HG02870 (cell line): ENCODE results near the gene ARHGDIA.

Source experiments
- ATAC-seq: cut with Tn5 transposase; IDR thresholded peaks from one replicate; pipeline ENCODE4 v1.9.1; 2021; ENCODE audit warnings: mild to moderate bottlenecking, moderate library complexity; ENCODE audit not compliant: unreplicated experiment

ARHGDIA gene

DNA sequence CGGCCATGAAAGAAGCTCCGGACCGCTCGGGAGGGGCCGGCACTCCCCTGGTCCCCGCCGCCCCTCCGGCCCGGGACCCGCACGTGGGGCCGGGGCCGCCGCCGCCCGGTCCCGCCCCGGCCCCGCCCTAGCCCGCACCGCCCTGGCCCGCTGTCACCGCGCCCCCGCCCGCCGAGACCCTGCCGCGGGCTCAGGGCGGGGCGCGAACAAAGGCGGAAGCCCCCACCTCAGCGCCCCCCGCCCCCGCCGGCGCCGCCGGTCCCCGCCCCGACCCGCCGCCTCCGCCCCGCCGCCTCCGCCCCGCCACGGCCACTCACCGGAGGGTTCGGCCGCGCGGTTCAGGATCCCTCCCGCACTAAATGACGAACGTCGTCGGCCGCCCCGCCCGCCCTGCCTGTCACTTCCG is at the start of gene ARHGDIA:
ARHGDIA (minus strand) TSS at position 357 of the 406 bp plus-strand sequence. CDS start 1,407 bp downstream, outside the sequence.
- peak; percentile 13 for ATAC-seq

DNA sequence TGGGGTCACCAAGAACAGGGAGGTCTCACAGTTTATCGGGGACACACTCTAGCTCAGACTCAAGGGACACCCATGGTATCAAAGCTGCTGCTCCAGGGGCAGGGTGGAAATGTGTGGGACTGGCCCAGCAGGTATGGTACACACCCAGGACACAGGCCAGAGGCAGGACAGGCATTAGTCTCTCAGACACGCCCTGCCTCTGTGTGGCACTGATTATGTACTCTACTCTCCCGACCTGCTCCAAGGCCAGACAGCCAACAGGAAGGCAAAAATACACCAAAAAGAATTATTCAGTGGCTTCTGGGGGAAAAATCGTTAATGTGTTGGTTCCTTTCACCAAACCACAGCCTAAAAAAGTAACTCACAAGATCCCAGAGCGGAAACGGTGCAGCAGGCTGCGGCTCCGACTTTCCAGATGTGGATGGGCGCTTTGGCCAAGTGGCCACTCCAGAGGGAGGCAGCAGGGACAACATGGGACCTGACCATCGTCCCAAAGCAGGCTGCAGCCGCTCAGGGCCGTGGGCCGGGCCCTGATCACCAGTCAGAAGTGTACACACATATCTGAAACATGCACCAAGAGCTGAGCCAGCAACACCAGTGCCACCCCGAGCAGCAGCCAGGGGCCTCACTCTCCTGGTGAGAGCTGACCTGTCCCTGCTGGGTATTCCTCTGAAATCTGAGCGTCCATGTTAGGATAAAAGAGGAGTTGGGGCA is 47.9 kb upstream of the ARHGDIA start:
- no peak for ATAC-seq

DNA sequence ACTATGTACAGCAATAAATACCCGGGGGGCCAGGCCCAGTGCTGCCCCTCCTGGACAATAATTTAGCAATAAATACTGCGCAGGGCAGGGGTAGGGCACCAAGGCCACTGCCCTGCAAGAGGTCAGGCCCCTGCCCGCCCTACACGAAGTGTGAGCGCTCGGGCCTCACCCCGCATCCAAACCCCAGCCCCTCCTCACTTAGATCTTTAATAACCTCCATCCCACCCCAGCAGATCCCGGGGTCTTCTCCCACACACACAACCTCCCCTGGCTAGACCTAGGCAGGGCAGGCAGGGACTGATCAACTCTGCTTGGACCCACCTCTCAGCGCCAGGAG is 47.2 kb upstream of the ARHGDIA start:
- peak; percentile 7 for ATAC-seq

DNA sequence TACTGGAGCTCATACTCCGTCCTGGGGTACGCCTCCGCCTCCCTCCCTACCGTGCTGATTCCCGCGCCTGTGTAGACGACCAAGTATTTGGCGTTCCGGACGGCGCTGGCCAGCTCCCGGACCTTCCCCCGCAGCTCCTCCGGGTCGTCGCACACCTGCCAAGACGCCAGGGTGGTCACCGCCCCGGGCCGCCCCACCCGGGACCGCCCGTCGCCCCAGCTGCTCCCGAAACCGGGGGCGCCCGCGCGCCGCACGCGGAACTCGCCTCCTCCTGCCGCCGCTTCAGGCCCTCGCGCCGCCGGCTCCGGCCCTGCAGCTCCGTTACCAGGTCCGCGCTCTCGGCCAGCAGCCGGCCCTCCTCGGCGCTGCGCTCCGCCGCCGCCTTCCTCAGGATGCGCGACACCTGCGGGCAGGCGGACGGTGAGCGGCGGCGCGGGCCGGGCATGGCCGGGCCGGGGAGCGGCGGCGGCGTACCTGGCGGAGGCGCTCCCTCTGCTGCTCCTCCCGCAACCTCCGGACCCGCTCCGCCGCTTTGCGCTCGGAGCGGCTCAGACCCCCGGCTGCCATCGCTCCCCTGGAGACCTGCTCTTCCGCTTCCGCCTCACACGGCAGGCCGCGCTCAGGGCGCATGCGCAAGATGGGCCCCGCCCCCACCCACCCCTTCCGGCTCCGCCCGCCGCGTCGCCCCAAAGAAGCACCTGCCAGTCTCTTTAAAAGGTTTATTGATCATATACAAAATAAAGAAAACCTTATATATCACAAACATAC is 46.6 kb upstream of the ARHGDIA start, which contains the start of gene SIRT7:
SIRT7 (minus strand) TSS at position 612 of the 768 bp plus-strand sequence; CDS start at position 567, 45 bp downstream.
- peak; percentile 54 for ATAC-seq

DNA sequence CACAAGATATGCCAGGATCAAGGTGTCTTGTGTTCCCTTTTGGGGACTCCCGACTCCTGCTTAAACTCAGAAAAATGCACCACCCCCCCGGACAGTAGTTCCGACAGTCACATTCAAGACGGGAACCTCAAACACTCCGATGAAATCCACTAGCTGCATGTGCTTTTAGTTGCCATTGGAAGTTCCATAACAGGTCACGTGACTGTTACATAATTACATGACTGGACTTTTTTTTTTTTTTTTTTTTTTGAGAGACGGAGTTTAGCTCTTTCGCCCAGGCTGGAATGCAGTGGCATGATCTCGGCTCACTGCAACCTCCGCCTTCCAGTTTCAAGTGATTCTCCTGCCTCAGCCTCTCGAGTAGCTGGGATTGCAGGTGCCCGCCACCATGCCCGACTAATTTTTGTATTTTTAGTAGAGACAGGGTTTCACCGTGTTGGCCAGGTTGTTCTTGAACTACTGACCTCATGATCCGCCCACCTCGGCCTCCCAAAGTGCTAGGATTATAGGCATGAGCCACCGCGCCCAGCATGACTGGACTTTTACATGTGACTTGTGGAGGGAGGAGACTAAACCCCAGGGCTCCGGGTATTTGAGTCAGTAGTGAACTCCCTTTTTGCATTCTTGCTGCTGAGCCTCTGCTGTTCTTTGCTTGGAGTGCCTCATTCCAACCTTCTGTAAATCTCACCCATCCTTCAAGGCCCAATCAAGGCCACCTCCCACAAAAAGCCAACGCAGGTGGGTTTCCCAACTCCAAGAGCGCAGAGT is 45.3 kb upstream of the ARHGDIA start:
- ATAC-seq = no peak

DNA sequence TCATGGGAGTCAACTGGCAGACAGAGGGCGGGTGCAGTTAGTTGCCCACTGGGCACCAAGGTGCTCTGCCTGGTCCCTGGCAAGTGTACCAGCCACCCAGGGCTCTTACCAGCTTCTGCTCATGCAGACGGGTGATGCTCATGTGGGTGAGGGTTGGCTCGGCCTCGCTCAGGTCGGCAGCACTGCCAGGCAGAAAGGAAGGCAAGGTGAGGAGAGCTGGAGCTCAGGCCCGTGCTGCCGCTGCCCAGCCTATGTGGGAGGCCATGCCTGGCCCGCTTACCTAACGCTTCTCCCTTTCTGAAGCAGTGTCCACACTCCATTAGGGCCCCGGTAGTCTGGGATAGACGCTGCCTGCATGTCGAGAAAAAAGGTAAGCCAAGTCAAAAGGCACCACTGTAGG is 44.2 kb upstream of the ARHGDIA start:
- ATAC-seq = no peak

DNA sequence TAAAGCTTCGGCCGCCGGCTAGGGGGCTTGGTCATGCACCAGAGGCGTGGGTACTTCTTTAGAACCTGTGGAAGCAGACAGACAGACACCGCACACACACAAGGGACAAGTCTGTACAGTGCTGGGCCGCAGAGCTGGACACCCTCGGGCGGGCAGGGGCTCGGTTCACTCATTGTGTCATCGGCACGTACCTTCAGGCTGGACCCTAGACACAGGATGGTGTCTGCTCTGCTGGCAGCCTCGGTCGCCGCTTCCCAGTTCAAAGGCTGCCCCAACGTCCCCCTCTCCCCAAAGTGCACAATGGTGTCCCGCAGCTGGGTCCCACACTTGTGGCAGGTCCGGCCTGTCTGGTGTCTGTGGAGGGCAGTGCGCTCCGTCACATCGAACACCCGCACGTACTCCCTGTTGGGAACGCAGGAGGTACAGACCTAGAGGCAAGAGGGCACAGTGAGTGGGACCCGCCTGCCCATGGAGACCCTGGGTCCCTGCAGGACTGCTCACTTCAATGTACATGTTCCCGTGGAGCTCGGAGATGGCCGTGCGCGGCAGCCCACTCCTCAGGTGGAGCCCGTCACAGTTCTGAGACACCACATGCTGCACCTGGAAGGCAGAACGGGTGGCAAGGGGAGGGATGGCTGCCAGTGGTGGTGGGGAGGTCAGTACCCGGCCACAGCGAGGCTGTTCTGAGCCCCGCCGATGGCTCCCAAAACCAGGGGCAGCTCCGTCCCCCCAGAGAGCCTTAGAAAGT is 43.1 kb upstream of the ARHGDIA start:
- ATAC-seq = no peak

DNA sequence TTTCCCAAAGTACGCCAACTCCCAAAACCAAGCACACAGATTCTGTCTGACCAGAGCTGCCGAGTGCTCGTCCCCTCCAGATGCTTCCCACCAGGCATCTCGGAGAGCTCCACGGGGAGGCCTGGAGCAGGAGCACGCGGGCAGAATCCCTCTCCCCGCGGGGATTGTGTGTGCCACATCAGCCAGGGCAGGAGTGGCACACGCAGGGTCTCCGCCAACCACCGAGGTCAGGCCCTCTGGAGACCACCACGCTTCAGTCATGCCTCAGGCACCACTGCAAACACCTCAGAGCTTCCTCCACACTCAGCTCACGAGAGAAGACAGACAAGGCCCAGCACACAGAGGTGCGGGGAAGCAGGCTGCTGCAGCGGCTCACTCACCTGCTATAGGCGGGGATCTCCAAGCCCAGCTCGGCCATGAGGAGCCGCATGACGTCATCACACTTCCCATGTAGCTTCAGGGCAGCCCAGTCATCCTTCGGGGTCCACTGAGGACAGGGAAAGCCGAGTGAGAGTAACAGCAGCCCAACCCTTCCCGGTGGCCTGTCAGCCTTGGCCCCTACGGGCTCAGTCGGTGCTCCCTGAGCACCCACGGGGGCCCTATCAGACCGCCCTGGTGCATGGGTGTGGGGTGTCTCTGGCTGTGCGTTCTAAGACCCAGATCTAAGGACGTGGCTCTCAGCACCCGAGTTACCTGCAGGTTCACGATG is 42.4 kb upstream of the ARHGDIA start:
- ATAC-seq = no peak

DNA sequence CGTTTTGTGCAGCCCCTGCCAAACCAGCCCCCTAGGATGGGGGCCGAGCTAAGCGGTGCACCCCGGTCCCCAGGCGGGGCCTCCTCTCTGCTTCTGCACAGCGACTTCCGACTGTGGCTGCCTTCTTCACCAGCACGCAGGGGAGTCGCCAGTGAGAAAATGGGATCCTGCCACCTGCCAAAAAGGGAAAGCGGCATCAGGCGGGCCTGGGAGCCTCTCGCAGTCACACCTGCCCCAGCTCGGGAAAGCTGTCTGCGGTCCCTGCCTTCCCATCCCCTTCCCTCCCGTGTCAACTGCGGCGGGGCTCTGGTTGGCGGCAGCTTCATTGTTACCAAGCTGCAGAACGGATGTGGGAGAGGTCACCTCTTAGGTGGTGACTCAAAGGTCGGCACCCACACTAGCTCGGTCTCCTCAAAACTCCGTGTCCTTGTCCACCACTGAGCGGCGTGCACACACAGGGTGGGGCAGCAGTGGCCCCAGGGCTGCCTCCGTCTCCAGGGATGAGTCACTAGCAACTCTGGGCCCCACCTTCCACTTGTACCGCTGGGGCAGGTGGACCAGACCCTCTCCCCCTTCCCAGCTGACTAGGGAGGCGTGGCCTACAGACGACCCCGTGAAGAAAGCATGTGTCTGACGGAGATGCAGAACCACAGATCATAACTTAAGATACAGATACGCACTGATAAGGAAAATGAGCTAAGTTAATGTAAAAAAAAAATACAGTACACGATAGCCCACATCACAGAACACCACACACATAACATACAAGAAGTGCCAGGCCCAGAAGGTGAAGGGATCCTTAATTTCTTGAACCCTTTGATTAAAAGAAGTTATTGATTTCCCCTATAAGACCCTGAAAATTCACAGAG is 41.5 kb upstream of the ARHGDIA start:
- ATAC-seq = no peak

DNA sequence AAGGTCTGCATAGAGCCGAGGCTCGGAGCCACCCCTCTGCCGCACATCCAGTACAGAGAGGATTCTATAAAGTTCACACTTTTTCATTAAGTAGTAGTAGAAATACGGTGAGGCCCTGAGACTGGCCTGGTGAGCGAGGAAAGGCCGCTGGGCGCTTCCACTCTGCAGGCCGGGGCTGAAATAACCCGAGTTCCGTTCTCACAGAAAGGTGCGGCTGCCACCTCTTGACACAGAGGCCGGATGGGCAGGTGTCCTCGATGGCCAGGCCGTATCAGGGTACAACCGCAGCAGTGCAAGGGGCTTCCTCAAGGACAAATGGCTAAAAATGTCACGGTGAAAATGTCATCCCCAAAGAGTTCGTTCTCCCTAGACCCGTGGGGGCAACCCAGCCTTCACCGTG is 40.8 kb upstream of the ARHGDIA start:
- ATAC-seq = no peak

DNA sequence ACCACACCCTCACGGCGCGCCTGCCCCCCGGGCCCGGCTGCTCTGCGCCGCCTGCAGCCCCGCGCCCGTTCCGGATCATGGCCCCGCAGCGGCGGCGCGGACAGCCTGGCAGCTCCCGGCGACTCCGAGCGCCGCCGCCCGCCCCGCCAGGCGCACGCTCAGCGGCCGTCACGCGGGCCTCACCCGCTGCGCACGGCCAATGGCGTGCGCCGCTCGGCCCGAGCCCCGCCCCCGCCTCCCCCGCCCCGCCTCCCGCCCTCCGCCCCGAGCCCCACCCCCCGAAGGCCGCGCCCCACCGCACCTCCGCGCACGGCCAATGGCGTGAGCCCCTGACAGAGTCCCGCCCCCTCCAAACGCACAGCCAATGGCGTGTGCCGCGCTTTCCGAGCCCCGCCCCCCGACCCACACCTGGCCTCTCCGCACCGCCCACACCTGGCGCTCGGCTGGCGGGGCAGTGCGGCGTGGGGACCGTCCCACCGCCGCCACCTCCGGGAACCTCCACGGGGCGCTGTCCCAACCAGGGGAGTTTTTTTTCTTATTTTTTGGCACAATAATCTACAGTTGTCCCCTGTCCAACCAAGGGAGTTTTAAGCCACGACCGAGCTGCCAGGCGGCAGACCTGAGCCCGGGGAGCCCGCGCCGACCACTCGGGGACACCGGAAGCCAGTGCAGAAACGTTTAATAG is 40.3 kb upstream of the ARHGDIA start, which contains the start of gene PCYT2:
PCYT2 (minus strand) TSS at position 123 of the 685 bp plus-strand sequence; CDS start at position 79, 44 bp downstream.
- ATAC-seq = peak; percentile 65

DNA sequence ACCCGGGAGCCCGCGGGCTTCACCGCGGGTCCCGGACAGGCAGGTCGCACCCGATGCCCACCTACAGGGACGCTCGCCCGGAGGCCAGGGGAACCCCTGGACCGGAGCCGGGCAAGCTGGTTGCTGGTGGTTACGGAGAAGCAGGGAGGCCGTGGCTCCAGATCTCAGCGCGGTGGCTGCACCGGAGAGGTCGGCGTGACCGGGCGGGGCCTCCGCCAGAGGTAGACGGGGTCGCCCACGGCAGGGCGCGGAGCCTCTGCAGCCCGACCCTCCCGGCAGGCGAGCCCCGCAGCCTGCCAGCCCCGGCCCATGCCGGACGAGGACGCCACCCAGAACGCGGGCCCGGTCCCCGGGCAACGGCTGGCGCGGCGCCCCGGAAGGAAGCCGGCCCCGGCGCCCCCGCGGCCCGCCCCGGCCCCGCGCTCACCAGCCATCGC is 39.7 kb upstream of the ARHGDIA start:
- ATAC-seq = peak; percentile 21

DNA sequence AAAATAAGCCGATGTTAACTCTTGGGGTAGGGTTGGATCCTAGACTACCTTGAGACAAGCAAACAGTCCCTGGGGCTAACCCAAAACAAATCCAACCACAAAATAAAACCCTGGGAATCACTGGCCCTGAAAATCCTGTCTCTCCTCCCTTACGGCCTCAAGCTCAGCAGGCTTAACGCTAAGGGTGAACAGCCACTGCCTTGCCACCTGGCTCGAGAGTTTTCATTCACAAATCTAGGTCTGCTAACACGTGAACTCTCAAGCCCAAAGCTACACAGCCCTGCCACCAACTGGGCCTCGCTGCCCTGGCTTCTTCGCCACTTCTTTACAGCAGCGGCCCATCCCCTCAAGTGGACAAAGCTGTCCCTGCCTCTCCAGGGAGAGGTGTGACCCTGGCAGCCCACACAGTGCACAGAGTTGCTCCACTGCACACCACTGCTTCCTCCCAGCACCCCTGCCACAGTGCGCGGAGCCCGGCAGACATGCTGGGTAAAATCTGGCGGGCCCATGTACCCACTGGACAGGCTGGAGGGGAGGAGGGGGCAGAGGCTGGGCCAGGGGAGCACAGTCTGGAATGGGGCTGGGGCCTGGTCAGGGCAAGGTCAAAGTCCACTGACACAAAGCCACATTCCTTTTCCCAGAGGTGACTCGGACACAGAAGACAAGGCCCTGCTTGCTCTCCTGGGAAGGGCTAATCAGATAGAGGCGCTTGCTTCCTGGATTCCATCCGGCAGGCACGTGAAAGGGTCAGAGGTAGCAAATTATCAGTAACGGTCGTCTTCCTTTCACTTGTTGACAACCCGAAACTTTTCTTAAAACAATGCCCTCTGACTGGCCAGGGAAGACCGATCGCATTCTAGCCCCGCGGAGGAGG is 39.1 kb upstream of the ARHGDIA start:
- no peak for ATAC-seq

DNA sequence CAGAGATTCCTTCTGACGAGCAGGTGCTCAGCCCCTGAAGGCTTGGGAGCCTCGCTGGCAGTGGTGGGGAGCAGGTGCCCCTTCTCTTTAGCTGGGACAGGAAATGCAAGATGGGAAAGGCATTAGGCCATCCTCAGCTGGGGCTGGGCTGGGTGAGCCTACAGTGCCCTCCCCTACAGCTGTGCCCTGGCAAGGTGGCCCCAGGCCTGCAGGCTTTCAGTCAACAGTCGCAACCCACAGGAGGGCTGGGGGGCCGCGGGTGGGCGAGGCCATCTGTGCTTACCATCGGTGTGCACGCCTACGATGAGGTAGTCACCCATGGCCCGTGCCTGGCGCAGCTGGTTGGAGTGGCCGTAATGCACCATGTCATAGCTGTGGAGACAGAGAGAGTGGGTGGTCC is 38.1 kb upstream of the ARHGDIA start:
- ATAC-seq = no peak

DNA sequence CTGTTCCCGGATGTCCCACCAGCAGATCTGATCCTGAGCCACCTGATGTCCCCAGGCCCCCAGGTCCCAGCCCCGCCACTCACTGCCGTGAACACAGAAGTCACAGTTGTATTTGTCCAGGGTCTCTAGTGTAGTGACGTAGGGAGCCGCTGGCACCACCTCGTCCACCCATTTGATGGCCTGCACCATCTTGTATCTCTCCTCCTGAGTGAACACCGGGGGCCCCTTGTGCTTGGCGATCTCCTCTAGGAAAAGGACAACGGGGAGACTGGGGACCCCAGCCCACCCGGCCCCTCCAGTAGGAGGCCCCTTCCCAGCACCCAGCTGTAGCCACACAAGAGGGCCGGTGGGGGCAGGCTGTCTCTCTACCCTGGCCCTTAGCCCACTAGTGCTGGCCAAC is 37.7 kb upstream of the ARHGDIA start:
- ATAC-seq = no peak

DNA sequence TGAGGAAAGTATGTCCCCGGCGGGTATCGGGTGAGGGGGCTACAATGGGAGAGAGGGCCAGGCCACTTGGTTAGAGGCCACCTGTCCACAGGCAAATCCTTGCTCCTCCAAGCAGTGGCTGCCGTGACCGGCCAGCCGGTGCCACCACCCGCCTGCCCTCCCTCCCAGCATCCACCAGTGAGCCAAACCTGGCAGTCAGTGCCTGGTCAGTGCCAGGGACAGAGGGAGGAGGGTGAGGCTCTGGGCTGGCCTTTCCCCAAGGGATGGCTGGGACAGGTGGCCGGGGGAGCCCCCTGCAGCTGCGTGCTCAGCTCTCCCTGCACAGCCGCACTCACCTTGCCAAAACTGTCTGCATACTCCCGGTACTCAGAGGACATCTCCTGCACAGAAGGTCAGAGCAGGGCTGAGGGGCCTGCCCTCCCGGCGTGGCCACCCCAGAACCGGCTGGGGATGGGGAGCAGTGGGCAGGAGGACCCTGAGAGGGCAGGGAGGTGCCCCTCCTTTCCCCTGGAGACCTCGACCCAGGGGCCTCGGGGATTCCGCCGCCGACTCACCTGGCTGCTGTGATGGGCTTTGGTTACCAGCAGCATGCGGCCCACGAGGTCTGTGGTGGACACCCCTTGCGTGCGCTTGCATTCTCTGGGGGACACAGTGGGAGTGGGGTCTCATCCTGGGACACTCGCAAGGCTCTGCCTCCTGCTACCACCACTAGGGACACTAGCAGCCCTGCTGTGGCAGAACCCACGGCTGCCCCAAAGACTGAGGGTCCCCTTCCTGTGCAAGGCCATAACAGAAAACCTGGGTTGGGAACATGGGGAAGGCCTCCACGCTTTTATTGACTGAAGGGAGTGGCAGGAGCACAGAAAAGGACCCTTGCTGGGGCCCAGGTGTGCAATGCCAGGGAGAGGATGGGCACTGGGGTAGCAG is 36.3 kb upstream of the ARHGDIA start:
- ATAC-seq = no peak
